HFFc6 (cell line): ENCODE results near the gene RAP1GAP2. TPM values are rescaled to one million over a fixed set of nuclear protein-coding genes. Genes with fewer than 3 reads are reported as not detected.

Source experiments
- DNase-seq: peaks from one replicate; pipeline ENCODE4 v3.0.0-alpha.2; 2018
- H3K27ac Mint-ChIP-seq: 2 replicates; pipeline ENCODE4 v1.8.0; 2020; ENCODE audit warnings: mild to moderate bottlenecking, mixed read lengths
- H3K27me3 Mint-ChIP-seq: 2 replicates; pipeline ENCODE4 v1.8.0; 2021; ENCODE audit warnings: mild to moderate bottlenecking, moderate library complexity, mixed read lengths; ENCODE audit not compliant: insufficient read depth
- H3K36me3 Mint-ChIP-seq: 2 replicates; pipeline ENCODE4 v1.8.0; 2021; ENCODE audit warnings: low read depth, mixed read lengths
- H3K4me1 Mint-ChIP-seq: 2 replicates; pipeline ENCODE4 v1.8.0; 2020; ENCODE audit warnings: low read depth, mixed read lengths
- H3K4me3 Mint-ChIP-seq: 2 replicates; pipeline ENCODE4 v1.8.0; 2020; ENCODE audit warnings: mild to moderate bottlenecking, moderate library complexity, mixed read lengths
- H3K9me3 Mint-ChIP-seq: 2 replicates; pipeline ENCODE4 v1.8.0; 2020; ENCODE audit warnings: mild to moderate bottlenecking, mixed read lengths
- CTCF ChIP-seq: fragments of 200-600 bp; sonication (generic); IDR thresholded peaks from 2 replicates; pipeline ENCODE4 v1.5.0; 2021; ENCODE audit warnings: antibody characterized with exemption, mild to moderate bottlenecking
- total RNA-seq, 6 experiments: library from RNA; stranded (reverse); fragmentation: NEBNext Ultra II Directional; extraction: Animal tissue kit (Norgen Biotek cat#: 25700); gene quantifications; 2 replicates in 1 of 6; 3 replicates in 5 of 6; pipeline ENCODE4 v1.2.3, GENCODE V29; 2021

The RAP1GAP2 gene
- total RNA-seq, 6 experiments from 2014 or later: 7.9 to 27.4 (median 23.9) TPM

GRCh38 chr17:2939714-2940351 is 143.6 kb downstream of the RAP1GAP2 start:
- peaks cover 20% of the 10 kb centered on the region for H3K4me1 Mint-ChIP-seq
- H3K27ac Mint-ChIP-seq: no peak overlapping the region
- H3K9me3 Mint-ChIP-seq: no peaks in the 10 kb centered on the region; the same call in 1 of the 2 replicates
- no peak for TF ChIP-seq CTCF
- H3K4me3 Mint-ChIP-seq: no peak overlapping the region
- H3K27me3 Mint-ChIP-seq: no peaks in the 10 kb centered on the region; the same call in 1 of the 2 replicates
- no peaks in the 10 kb centered on the region for H3K36me3 Mint-ChIP-seq
- DNase-seq: no peak

DNA sequence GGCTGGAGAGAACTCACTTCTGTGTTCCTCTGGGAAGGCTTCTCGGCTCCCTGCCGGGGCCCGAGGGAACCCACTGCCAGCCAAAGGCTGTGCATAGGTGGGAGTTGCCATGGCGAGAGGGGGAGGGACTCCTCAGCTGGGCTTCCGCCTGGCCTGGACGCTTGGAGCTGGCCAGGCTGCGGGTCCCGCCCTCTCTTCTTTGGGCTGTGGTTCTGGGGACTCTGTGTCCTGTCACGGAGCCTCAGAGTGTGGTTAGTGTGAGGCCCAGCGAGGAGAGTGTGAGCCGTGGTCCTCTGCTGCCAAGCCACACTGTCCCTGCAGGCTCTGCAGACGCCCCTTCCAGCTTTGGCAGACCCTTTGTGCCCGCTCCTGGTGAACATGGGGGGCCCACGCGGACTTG is 144.1 kb downstream of the RAP1GAP2 start:
- H3K4me1 Mint-ChIP-seq: peaks cover 20% of the 10 kb centered on the region
- H3K4me3 Mint-ChIP-seq: no peak overlapping the region
- no peak for DNase-seq
- no peak for TF ChIP-seq CTCF
- H3K27ac Mint-ChIP-seq: no peak overlapping the region
- H3K27me3 Mint-ChIP-seq: no peaks in the 10 kb centered on the region
- no peaks in the 10 kb centered on the region; the same call in 1 of the 2 replicates for H3K9me3 Mint-ChIP-seq
- no peaks in the 10 kb centered on the region for H3K36me3 Mint-ChIP-seq

GRCh38 chr17:2943981-2944380 is 147.7 kb downstream of the RAP1GAP2 start:
- Mint-ChIP-seq H3K27ac (no peak overlapping the region), H3K36me3 (peaks cover 5% of the 10 kb centered on the region; the same call in 1 of the 2 replicates), H3K4me1 (peaks cover 12% of the 10 kb centered on the region; the same call in 1 of the 2 replicates), H3K4me3 (no peak overlapping the region), H3K9me3 (peaks cover 4% of the 10 kb centered on the region; the same call in 1 of the 2 replicates), H3K27me3 (no peaks in the 10 kb centered on the region; the same call in 1 of the 2 replicates)
- TF ChIP-seq CTCF: no peak
- DNase-seq: no peak

- H3K9me3 Mint-ChIP-seq: peaks cover 4% of the 10 kb centered on the region; the same call in 1 of the 2 replicates
- no peaks in the 10 kb centered on the region; the same call in 1 of the 2 replicates for H3K27me3 Mint-ChIP-seq
- H3K4me1 Mint-ChIP-seq: peaks cover 18% of the 10 kb centered on the region; the same call in 1 of the 2 replicates
- no peak overlapping the region for H3K4me3 Mint-ChIP-seq
- no peak overlapping the region for H3K27ac Mint-ChIP-seq
- TF ChIP-seq CTCF: no peak
- DNase-seq: no peak
- H3K36me3 Mint-ChIP-seq: peaks cover 5% of the 10 kb centered on the region; the same call in 1 of the 2 replicates
Measured at GRCh38 chr17:2945299-2945698, 149.1 kb downstream of the RAP1GAP2 start.

- no peak for DNase-seq
- Mint-ChIP-seq H3K27me3 (no peaks in the 10 kb centered on the region; the same call in 1 of the 2 replicates), H3K9me3 (peaks cover 4% of the 10 kb centered on the region; the same call in 1 of the 2 replicates), H3K4me3 (no peak overlapping the region), H3K36me3 (peaks cover 7% of the 10 kb centered on the region; the same call in 1 of the 2 replicates), H3K4me1 (peaks cover 18% of the 10 kb centered on the region; the same call in 1 of the 2 replicates), H3K27ac (no peak overlapping the region)
- no peak for TF ChIP-seq CTCF
Measured at GRCh38 chr17:2946144-2946543, 149.9 kb downstream of the RAP1GAP2 start.
